Hepatocyte (in vitro differentiated cells): ENCODE data around the gene CRYBA1. TPM values are rescaled to one million over a fixed set of nuclear protein-coding genes. Genes with fewer than 3 reads are reported as not detected.
"Not testable (repeated sequence)": the region's sequence is repeated elsewhere in the genome, so short reads cannot be mapped to it uniquely, and the experiment has no call there.

Experiments
- DNase-seq: peaks from one replicate; pipeline ENCODE4 v3.0.0-alpha.2; 2016; ENCODE audit warnings: low spot score
- H2AFZ ChIP-seq: fragments of 200-600 bp; sonication (generic); 2 replicates; pipeline ENCODE4 v1.6.0; 2016; ENCODE audit warnings: antibody characterized with exemption, mild to moderate bottlenecking
- H3K27ac ChIP-seq: fragments of 200-600 bp; sonication (generic); 2 replicates; pipeline ENCODE4 v1.5.1; 2016; ENCODE audit warnings: mild to moderate bottlenecking
- H3K27me3 ChIP-seq: fragments of 200-600 bp; sonication (generic); 2 replicates; pipeline ENCODE4 v1.6.1; 2016
- H3K36me3 ChIP-seq: fragments of 200-600 bp; sonication (generic); replicated peaks from 2 replicates; pipeline ENCODE4 v1.5.1; 2016; ENCODE audit warnings: low read depth; ENCODE audit not compliant: insufficient read depth
- H3K4me1 ChIP-seq: fragments of 200-600 bp; sonication (generic); 2 replicates; pipeline ENCODE4 v1.5.1; 2016; ENCODE audit warnings: mild to moderate bottlenecking, moderate library complexity; ENCODE audit not compliant: insufficient read depth
- H3K4me2 ChIP-seq: fragments of 200-600 bp; sonication (generic); 2 replicates; pipeline ENCODE4 v1.6.0; 2016
- H3K4me3 ChIP-seq: fragments of 200-600 bp; sonication (generic); 2 replicates; pipeline ENCODE4 v1.5.1; 2016; ENCODE audit warnings: mild to moderate bottlenecking
- H3K79me2 ChIP-seq: fragments of 200-600 bp; sonication (generic); 2 replicates; pipeline ENCODE4 v1.6.0; 2017; ENCODE audit warnings: mild to moderate bottlenecking
- H3K9me2 ChIP-seq: fragments of 200-600 bp; sonication (generic); replicated peaks from 2 replicates; pipeline ENCODE4 v1.6.0; 2017; ENCODE audit warnings: mild to moderate bottlenecking; ENCODE audit not compliant: insufficient read depth
- H3K9me3 ChIP-seq: fragments of 200-600 bp; sonication (generic); 2 replicates; pipeline ENCODE4 v1.5.1; 2016; ENCODE audit warnings: low read depth, mild to moderate bottlenecking
- H4K20me1 ChIP-seq: fragments of 200-600 bp; sonication (generic); 2 replicates; pipeline ENCODE4 v1.6.0; 2016; ENCODE audit warnings: mild to moderate bottlenecking; ENCODE audit not compliant: insufficient read depth, poor library complexity, severe bottlenecking
- EZH2 ChIP-seq: fragments of 200-600 bp; sonication (generic); IDR thresholded peaks from 2 replicates; pipeline ENCODE4 v1.6.1; 2016; ENCODE audit warnings: antibody characterized with exemption, mild to moderate bottlenecking, borderline replicate concordance
- EZH2phosphoT487 ChIP-seq: fragments of 200-600 bp; sonication (generic); IDR thresholded peaks from one replicate; pipeline ENCODE4 v1.6.1; 2018; ENCODE audit warnings: antibody characterized with exemption, mild to moderate bottlenecking, low read depth, moderate library complexity; ENCODE audit not compliant: unreplicated experiment, severe bottlenecking
- WGBS: methylation state at CpG from one replicate; pipeline ENCODE4 v1.1.6; 2016; ENCODE audit warnings: low lambda C conversion rate; ENCODE audit errors: missing lambda C conversion rate; 5-methylcytosine and 5-hydroxymethylcytosine counted together
- polyA plus RNA-seq: library from polyadenylated mRNA; unstranded; fragments of >200 nt; fragmentation: Nextera tagmentation; extraction: Ambion mirVana; gene quantifications from 2 replicates; pipeline ENCODE4 v1.2.1, GENCODE V29; 2016
- total RNA-seq: library from RNA; depleted of rRNA; stranded (reverse); fragments of >200 nt; gene quantifications from 2 replicates; pipeline ENCODE4 v1.2.3, GENCODE V29; 2014
- TF ChIP-seq, protein P1 (sequence below): fragments of 200-600 bp; sonication (generic); IDR thresholded peaks from 2 replicates; pipeline ENCODE4 v1.5.1; 2016; ENCODE audit warnings: antibody characterized with exemption, mild to moderate bottlenecking; ENCODE audit not compliant: poor library complexity

Gene CRYBA1
- total and polyA plus RNA-seq, 2 experiments from 2014 or later: not detected

DNA sequence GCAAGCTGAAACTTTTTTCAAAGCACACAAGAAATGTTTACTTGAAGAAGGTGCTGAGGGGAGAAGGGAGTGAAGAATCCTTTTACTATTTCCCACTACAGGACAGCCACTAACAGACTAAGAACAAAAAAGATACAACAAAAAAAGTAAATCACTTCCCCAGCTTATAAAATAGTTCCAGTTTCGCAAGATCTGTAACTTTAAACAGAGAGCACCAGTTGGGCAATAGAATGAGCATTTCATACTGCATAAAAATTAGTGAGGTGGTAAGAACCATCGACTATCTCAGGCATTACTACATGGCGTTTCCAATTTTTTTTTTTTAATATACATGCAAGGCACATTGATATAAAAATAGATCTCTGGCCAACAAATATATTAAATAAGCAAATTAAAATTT is 11.1 kb downstream of the CRYBA1 start:
- Histone ChIP-seq H3K27ac (no peak overlapping the region), H3K79me2 (peaks cover 21% of the 10 kb centered on the region), H3K4me1 (peaks cover 11% of the 10 kb centered on the region), H3K27me3 (no peaks in the 10 kb centered on the region), H3K4me3 (no peak overlapping the region), H2AFZ (no peak overlapping the region), H3K9me3 (no peaks in the 10 kb centered on the region), H3K4me2 (no peak overlapping the region), H3K36me3 (no peaks in the 10 kb centered on the region), H4K20me1 (peaks cover 42% of the 10 kb centered on the region), H3K9me2 (no peaks in the 10 kb centered on the region)
- no peak for DNase-seq
- WGBS: 92% methylated on average over 3 of the region's 3 CpGs
- TF ChIP-seq EZH2 (no peak), EZH2phosphoT487 (no peak)
- TF ChIP-seq, protein P1, sequence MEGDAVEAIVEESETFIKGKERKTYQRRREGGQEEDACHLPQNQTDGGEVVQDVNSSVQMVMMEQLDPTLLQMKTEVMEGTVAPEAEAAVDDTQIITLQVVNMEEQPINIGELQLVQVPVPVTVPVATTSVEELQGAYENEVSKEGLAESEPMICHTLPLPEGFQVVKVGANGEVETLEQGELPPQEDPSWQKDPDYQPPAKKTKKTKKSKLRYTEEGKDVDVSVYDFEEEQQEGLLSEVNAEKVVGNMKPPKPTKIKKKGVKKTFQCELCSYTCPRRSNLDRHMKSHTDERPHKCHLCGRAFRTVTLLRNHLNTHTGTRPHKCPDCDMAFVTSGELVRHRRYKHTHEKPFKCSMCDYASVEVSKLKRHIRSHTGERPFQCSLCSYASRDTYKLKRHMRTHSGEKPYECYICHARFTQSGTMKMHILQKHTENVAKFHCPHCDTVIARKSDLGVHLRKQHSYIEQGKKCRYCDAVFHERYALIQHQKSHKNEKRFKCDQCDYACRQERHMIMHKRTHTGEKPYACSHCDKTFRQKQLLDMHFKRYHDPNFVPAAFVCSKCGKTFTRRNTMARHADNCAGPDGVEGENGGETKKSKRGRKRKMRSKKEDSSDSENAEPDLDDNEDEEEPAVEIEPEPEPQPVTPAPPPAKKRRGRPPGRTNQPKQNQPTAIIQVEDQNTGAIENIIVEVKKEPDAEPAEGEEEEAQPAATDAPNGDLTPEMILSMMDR: no peak

DNA sequence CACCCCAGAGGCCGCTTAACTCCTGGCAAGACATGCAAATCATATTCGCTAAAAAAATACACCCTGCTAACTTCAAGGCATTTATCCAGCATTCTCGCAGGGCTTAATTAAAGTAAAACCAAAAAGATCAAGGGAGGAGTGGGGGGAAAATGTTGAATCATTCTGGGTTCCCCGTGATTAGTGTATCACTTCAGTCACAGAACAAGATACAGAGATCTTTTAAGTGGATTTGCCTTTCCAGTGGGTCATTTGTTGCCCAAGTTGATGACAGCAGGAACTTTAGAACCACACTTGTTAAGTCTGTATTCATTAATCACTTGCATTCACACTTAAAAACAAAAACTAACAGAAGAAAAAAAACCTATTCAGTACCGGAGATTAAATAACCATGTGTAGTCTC is 17.3 kb downstream of the CRYBA1 start:
- Histone ChIP-seq H3K4me3 (no peak overlapping the region), H3K9me3 (no peaks in the 10 kb centered on the region), H3K27me3 (no peaks in the 10 kb centered on the region), H3K4me2 (no peak overlapping the region), H3K4me1 (peaks cover 7% of the 10 kb centered on the region), H3K9me2 (no peaks in the 10 kb centered on the region), H4K20me1 (peaks cover 61% of the 10 kb centered on the region), H3K27ac (no peak overlapping the region), H2AFZ (no peak overlapping the region), H3K36me3 (no peaks in the 10 kb centered on the region), H3K79me2 (peaks cover 74% of the 10 kb centered on the region)
- WGBS: 93% methylated on average over 5 of the region's 5 CpGs
- DNase-seq: no peak
- TF ChIP-seq EZH2phosphoT487 (no peak), EZH2 (no peak)
- TF ChIP-seq, protein P1: no peak

DNA sequence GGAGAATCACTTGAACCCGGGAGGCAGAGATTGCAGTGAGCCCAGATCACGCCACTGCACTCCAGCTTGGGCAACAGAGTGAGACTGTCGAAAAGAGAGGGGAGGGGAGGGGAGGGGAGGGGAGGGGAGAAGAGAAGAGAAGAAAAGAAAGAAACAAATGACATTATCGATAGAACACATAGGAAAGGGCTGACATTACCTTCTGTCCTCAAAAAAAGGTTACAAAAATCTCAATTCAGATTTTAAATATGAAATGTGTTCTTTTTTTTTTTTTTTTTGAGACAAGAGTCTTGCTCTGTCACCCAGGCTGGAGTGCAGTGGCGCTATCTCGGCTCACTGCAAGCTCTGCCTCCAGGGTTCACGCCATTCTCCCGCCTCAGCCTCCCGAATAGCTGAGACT is 25.3 kb downstream of the CRYBA1 start:
- not testable (repeated sequence) for H3K9me3 ChIP-seq, H2AFZ ChIP-seq, H3K36me3 ChIP-seq, H3K4me1 ChIP-seq, H3K4me3 ChIP-seq, DNase-seq, H3K4me2 ChIP-seq, H3K27me3 ChIP-seq, H3K27ac ChIP-seq, H3K9me2 ChIP-seq
- H4K20me1 ChIP-seq: peaks cover 92% of the 10 kb centered on the region
- 93% methylated on average over 8 of the region's 9 CpGs for WGBS
- peaks cover 98% of the 10 kb centered on the region for H3K79me2 ChIP-seq

DNA sequence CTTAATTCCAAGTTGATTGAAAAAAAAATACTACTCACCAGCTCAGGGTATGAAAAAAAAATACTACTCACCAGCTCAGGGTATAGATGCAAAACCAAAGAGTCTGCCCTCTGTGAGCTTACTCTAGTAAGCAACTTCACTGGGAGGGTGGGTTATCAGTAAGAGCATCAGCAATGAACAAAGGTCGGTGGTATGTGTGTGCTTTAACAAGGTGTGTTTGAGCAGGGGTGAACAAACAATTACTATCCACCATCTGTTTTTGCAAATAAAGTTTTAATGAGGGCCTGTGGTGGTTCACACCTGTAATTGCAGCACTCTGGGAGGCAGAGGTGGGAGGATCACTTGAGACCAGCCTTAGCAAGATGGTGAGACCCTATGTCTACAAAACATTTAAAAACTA is 27.3 kb downstream of the CRYBA1 start:
- H3K27ac ChIP-seq: no peak overlapping the region
- H3K27me3 ChIP-seq: no peaks in the 10 kb centered on the region
- H3K4me2 ChIP-seq: no peak overlapping the region
- no peaks in the 10 kb centered on the region for H3K36me3 ChIP-seq
- no peak overlapping the region for H2AFZ ChIP-seq
- H3K79me2 ChIP-seq: peaks cover 98% of the 10 kb centered on the region
- no peaks in the 10 kb centered on the region for H3K9me2 ChIP-seq
- WGBS: 33% methylated on average over 1 of the region's 1 CpG
- H4K20me1 ChIP-seq: peaks cover 92% of the 10 kb centered on the region
- no peak overlapping the region for H3K4me3 ChIP-seq
- no peak for DNase-seq
- TF ChIP-seq EZH2: no peak
- no peak for TF ChIP-seq EZH2phosphoT487
- TF ChIP-seq, protein P1: no peak
- peaks cover 6% of the 10 kb centered on the region for H3K4me1 ChIP-seq
- no peaks in the 10 kb centered on the region for H3K9me3 ChIP-seq
